ENCODE measurements around the gene NUDT4.
A peak's percentile ranks its signal among the peaks of the same experiment; 100 is the strongest.
"Not testable (repeated sequence)": the region's sequence is repeated elsewhere in the genome, so short reads cannot be mapped to it uniquely, and the experiment has no call there.

NUDT4 gene

DNA sequence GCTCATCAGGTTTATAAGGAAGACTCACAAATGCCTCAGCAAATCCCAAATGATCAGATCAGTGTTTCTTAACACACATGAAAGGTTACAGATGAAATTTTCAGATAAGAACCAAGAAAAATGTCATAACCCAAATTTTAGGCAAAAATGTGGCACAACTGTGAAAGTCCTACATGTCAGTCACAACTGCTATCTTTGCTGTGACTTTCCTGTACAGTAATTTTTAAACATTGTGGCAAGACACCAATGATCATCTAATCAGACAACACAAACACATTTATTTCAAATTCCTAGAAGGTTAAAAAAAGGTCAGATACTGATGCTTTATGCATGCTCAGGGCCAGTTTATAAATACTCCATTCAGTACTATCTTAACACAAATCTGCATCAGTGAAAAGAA is 31.1 kb downstream of the NUDT4 start:
- no peaks in the 10 kb centered on the region for H3K27me3 ChIP-seq (replicated peaks; ENCODE audit: control insufficient read depth, insufficient read depth, low read length, poor library complexity, severe bottlenecking)
- H3K4me1 ChIP-seq (ENCODE audit: control insufficient read depth, insufficient read depth, low read length, poor library complexity, severe bottlenecking), result peaks cover 3% of the 10 kb centered on the region
- H3K36me3 ChIP-seq (ENCODE audit: control insufficient read depth, insufficient read depth, low read length), result peaks cover 21% of the 10 kb centered on the region
- no peaks in the 10 kb centered on the region for H3K9me3 ChIP-seq (ENCODE audit: control insufficient read depth, low read length)
- no peak for DNase-seq
- no peak overlapping the region for H3K27ac ChIP-seq (ENCODE audit: insufficient read depth, low read length, poor library complexity, severe bottlenecking)
- no peak overlapping the region for H3K4me3 ChIP-seq (ENCODE audit: insufficient read depth, low read depth, low read length, poor library complexity, severe bottlenecking)

DNA sequence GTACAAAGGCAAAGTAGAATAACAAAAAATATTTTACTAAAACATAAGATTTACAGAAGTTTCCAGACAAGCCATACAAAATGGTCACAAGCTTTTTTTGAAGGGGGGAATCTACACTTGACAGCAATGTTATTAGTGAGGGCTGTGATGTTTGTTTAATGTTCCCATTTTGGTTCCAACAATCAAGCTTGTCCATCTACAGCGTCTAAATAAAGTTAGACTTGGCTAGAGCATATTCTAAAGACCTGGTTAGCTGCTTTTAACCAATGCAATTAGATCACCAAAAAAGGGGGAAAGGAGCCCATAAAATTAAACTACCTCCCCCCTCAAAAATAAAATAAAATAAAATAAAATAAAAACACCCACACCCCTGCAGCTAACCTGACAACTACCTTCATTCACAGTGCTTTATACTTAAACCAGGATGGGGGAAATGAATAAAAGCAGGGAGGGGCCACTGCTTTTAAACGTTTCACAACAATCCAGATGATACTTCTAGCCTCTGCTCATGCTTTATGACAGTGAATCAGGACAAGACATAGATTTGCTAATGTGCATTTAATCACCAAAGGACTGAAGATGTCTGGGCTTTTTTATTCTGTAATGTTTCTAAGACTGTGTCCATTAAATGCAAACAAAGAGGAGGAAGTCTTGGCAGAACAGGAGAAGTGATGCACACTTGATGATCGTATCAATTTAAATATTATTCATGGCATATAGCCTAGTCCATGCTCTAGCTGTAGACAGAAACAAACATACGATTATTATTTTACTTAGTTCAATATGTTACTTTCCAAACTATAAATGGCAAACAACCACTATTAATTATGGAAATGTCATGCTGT is 31.8 kb downstream of the NUDT4 start:
- H3K36me3 ChIP-seq (ENCODE audit: control insufficient read depth, insufficient read depth, low read length), result peaks cover 21% of the 10 kb centered on the region
- H3K27ac ChIP-seq (ENCODE audit: insufficient read depth, low read length, poor library complexity, severe bottlenecking); H3K4me3 ChIP-seq (ENCODE audit: insufficient read depth, low read depth, low read length, poor library complexity, severe bottlenecking); DNase-seq; H3K4me1 ChIP-seq (ENCODE audit: control insufficient read depth, insufficient read depth, low read length, poor library complexity, severe bottlenecking); H3K9me3 ChIP-seq (ENCODE audit: control insufficient read depth, low read length); H3K27me3 ChIP-seq (replicated peaks; ENCODE audit: control insufficient read depth, insufficient read depth, low read length, poor library complexity, severe bottlenecking): not testable (repeated sequence)

DNA sequence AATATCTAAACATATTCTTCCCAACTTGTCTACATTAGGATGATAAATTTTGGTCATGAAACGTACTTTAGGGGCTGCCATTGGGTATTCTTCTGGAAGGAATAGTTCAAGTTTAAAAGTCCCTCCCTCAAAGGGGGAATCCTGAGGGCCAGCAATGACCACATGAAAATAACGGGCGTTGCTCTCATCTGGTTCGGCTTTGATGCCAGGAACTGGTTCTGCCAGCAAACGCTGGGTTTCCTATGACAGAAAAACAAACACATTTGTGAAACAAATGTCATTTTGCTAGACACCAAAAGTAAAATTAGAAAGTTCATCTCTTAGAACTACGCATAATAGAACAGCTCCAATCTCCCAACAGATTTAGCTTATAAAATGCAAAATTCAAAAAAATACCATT is 33.3 kb downstream of the NUDT4 start:
- not testable (repeated sequence) for H3K9me3 ChIP-seq (ENCODE audit: control insufficient read depth, low read length); DNase-seq; H3K4me1 ChIP-seq (ENCODE audit: control insufficient read depth, insufficient read depth, low read length, poor library complexity, severe bottlenecking); H3K4me3 ChIP-seq (ENCODE audit: insufficient read depth, low read depth, low read length, poor library complexity, severe bottlenecking); H3K27me3 ChIP-seq (replicated peaks; ENCODE audit: control insufficient read depth, insufficient read depth, low read length, poor library complexity, severe bottlenecking)
- Histone ChIP-seq H3K27ac (ENCODE audit: insufficient read depth, low read length, poor library complexity, severe bottlenecking) (peak overlapping the region; percentile 13), H3K36me3 (ENCODE audit: control insufficient read depth, insufficient read depth, low read length) (peaks cover 21% of the 10 kb centered on the region)

DNA sequence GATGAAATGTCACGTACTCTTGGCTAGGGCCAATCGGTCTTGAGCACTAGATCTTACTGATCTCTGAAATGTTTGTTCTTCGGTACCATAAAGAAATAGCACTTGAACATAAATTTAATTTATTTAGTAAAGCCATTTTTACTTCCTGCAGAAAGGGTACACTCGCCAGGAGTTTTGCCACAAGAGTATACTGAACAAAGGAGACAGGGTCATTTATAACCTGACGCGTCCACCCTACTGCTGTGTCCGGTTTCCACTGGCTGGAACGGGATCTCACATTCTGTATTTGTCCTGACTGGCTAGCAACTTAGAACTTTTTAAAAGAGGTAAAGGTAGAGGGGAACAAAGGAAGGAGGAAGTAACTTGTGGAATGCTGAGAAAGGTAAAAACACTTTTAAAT is 34.7 kb downstream of the NUDT4 start:
- DNase-seq; H3K27ac ChIP-seq (ENCODE audit: insufficient read depth, low read length, poor library complexity, severe bottlenecking); H3K27me3 ChIP-seq (replicated peaks; ENCODE audit: control insufficient read depth, insufficient read depth, low read length, poor library complexity, severe bottlenecking); H3K4me1 ChIP-seq (ENCODE audit: control insufficient read depth, insufficient read depth, low read length, poor library complexity, severe bottlenecking); H3K4me3 ChIP-seq (ENCODE audit: insufficient read depth, low read depth, low read length, poor library complexity, severe bottlenecking); H3K9me3 ChIP-seq (ENCODE audit: control insufficient read depth, low read length): not testable (repeated sequence)
- peaks cover 21% of the 10 kb centered on the region for H3K36me3 ChIP-seq (ENCODE audit: control insufficient read depth, insufficient read depth, low read length)

DNA sequence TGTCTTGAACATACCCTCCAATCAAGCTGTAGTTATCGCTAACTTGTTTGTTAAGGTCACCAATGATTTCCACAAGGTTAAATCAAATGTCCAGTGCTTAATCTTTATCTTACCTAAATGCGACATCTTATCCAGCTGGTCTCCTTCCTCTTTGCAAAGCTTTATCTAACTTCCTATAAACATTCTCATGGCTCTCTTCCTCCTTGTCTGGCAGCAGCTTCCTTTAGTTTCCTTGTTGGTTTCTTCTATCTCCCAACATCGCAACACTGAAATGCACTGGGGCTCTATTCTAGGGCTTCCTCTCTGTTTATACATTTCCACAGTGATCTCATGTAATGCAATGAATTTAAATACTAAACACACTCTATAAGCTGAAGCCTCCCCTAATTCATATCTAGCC is 35.3 kb downstream of the NUDT4 start:
- Histone ChIP-seq H3K36me3 (ENCODE audit: control insufficient read depth, insufficient read depth, low read length) (peaks cover 21% of the 10 kb centered on the region), H3K27ac (ENCODE audit: insufficient read depth, low read length, poor library complexity, severe bottlenecking) (no peak overlapping the region), H3K4me1 (ENCODE audit: control insufficient read depth, insufficient read depth, low read length, poor library complexity, severe bottlenecking) (peaks cover 9% of the 10 kb centered on the region), H3K27me3 (replicated peaks; ENCODE audit: control insufficient read depth, insufficient read depth, low read length, poor library complexity, severe bottlenecking) (no peaks in the 10 kb centered on the region), H3K9me3 (ENCODE audit: control insufficient read depth, low read length) (no peaks in the 10 kb centered on the region), H3K4me3 (ENCODE audit: insufficient read depth, low read depth, low read length, poor library complexity, severe bottlenecking) (no peak overlapping the region)
- no peak for DNase-seq

DNA sequence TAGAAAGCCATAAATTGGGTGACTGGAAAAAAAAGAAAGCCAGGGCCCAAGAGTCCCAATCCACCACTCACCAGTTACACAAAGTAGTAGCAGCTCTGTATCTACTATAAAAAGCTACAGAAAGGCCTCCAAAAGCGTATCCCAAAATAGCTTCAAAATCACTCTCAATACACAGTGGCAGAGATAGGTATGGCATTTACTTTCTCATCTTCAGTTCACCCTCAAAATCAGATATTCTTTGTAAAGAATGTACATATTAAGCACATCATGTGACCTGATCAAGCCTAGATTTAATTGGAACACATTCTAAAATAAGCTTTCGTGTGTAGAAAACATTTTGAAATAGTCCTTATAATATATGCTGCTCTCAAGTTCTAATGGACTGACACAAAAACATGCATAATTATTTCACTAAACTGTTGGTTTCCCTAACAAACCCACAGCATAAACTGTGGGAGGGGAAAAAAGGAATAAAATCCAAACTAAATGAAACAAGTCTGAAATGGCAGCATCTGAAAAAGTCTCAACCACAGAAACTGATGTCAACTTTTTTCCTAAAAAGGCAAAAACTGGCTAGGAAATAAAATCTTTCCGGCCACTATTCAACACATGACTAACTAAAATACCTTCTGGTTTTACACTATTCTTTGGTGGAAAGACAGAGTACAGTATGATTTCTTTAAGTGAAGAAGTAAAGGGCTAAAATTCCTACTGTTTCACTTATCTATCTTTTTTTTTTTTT is 38.2 kb downstream of the NUDT4 start:
- DNase-seq, result no peak
- Histone ChIP-seq H3K27ac (ENCODE audit: insufficient read depth, low read length, poor library complexity, severe bottlenecking) (no peak overlapping the region), H3K4me3 (ENCODE audit: insufficient read depth, low read depth, low read length, poor library complexity, severe bottlenecking) (no peak overlapping the region), H3K4me1 (ENCODE audit: control insufficient read depth, insufficient read depth, low read length, poor library complexity, severe bottlenecking) (peaks cover 9% of the 10 kb centered on the region), H3K27me3 (replicated peaks; ENCODE audit: control insufficient read depth, insufficient read depth, low read length, poor library complexity, severe bottlenecking) (no peaks in the 10 kb centered on the region), H3K9me3 (ENCODE audit: control insufficient read depth, low read length) (no peaks in the 10 kb centered on the region), H3K36me3 (ENCODE audit: control insufficient read depth, insufficient read depth, low read length) (peaks cover 1% of the 10 kb centered on the region)

DNA sequence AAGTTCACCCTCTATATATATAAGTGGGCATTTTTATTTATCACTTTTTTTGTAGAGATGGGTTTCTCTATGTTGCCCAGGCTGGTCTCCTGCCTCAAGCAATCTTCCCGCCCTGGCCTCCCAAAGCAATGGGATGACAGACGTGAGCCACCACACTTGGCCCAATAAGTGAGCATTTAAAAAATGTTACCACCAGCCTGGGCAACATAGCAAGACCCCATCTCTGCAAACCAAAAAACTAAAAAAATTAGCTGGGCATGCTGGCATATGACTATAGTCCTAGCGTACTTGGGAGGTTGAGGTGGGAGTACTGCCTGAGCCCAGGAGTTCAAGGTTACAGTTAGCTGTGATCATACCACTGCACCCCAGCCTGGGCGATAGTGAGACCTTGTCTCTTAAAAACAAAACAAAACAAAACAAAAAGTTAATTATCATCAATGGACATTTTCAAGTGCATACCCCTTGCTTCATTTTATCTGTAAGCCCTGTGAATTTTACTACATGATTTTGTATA is 40.3 kb downstream of the NUDT4 start:
- Histone ChIP-seq H3K27me3 (replicated peaks; ENCODE audit: control insufficient read depth, insufficient read depth, low read length, poor library complexity, severe bottlenecking) (no peaks in the 10 kb centered on the region), H3K4me3 (ENCODE audit: insufficient read depth, low read depth, low read length, poor library complexity, severe bottlenecking) (no peak overlapping the region), H3K36me3 (ENCODE audit: control insufficient read depth, insufficient read depth, low read length) (no peaks in the 10 kb centered on the region), H3K4me1 (ENCODE audit: control insufficient read depth, insufficient read depth, low read length, poor library complexity, severe bottlenecking) (peaks cover 14% of the 10 kb centered on the region), H3K27ac (ENCODE audit: insufficient read depth, low read length, poor library complexity, severe bottlenecking) (no peak overlapping the region), H3K9me3 (ENCODE audit: control insufficient read depth, low read length) (no peaks in the 10 kb centered on the region)
- no peak for DNase-seq

DNA sequence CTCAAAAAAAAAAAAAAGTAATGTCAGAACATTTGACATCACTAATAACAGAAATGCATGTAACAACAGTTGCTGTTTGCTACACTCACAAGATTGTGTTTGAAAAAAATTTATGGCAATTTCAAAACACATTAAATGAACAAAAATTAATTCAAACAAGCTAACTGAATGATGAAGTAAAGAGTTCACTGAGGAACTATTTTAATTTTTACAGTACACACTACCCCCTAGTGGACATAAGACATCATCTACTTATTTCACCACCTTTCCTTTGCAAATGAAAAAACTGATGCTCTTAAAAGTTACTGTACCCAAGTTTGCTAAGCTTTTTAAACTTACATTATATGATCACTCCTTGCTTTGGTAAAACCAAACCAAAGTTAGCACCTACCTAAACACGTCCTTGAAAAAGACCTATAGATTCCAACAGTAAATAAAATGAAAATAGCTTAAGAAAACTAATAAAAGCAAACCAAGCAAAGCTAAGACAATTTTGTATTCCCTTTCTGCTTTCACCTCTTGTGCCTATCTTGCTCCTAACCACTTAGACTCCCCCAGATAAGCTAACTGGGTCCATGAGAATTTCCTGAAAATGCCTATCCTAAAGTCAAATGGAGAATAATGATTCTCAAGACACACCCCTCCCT is 41.8 kb downstream of the NUDT4 start:
- Histone ChIP-seq H3K9me3 (ENCODE audit: control insufficient read depth, low read length) (no peaks in the 10 kb centered on the region), H3K27ac (ENCODE audit: insufficient read depth, low read length, poor library complexity, severe bottlenecking) (no peak overlapping the region), H3K27me3 (replicated peaks; ENCODE audit: control insufficient read depth, insufficient read depth, low read length, poor library complexity, severe bottlenecking) (no peaks in the 10 kb centered on the region), H3K4me3 (ENCODE audit: insufficient read depth, low read depth, low read length, poor library complexity, severe bottlenecking) (no peak overlapping the region), H3K4me1 (ENCODE audit: control insufficient read depth, insufficient read depth, low read length, poor library complexity, severe bottlenecking) (peaks cover 10% of the 10 kb centered on the region), H3K36me3 (ENCODE audit: control insufficient read depth, insufficient read depth, low read length) (no peaks in the 10 kb centered on the region)
- DNase-seq, result no peak

DNA sequence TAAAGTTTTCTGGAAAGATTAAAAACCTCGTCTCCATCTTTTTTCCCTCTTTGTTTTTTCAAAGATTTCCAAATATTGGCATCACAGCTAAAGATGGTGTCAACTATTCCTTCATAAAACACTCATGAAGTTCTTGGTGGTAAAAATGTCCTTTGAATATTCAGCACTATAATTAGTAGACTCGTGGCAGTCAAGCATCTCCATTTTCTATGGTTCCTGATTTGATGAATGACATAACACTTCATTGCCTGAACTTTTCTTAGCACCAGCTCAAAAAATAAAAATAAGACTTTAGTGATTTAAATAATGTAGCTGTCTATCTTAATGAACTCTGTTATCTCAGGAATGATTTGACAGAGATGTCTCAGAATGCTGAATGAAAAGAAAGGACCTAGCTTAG is 44.3 kb downstream of the NUDT4 start:
- H3K27ac ChIP-seq (ENCODE audit: insufficient read depth, low read length, poor library complexity, severe bottlenecking), result no peak overlapping the region
- no peaks in the 10 kb centered on the region for H3K36me3 ChIP-seq (ENCODE audit: control insufficient read depth, insufficient read depth, low read length)
- no peak overlapping the region for H3K4me3 ChIP-seq (ENCODE audit: insufficient read depth, low read depth, low read length, poor library complexity, severe bottlenecking)
- no peaks in the 10 kb centered on the region for H3K27me3 ChIP-seq (replicated peaks; ENCODE audit: control insufficient read depth, insufficient read depth, low read length, poor library complexity, severe bottlenecking)
- peaks cover 24% of the 10 kb centered on the region for H3K4me1 ChIP-seq (ENCODE audit: control insufficient read depth, insufficient read depth, low read length, poor library complexity, severe bottlenecking)
- H3K9me3 ChIP-seq (ENCODE audit: control insufficient read depth, low read length), result no peaks in the 10 kb centered on the region
- DNase-seq, result no peak
